Rectal smooth muscle tissue (tissue), 1 donor: ENCODE results near the gene XYLT2.

Experiments
- H3K27ac ChIP-seq: one replicate; pipeline ENCODE4 v1.7.0; 2013; ENCODE audit warnings: low read depth, low read length, inconsistent platforms
- H3K27me3 ChIP-seq: one replicate; pipeline ENCODE4 v1.7.0; 2013; ENCODE audit warnings: low read length; ENCODE audit not compliant: control insufficient read depth, insufficient read depth
- H3K36me3 ChIP-seq: one replicate; pipeline ENCODE4 v1.7.0; 2013; ENCODE audit warnings: low read length; ENCODE audit not compliant: control insufficient read depth, insufficient read depth
- H3K4me1 ChIP-seq: one replicate; pipeline ENCODE4 v1.7.0; 2013; ENCODE audit warnings: low read length; ENCODE audit not compliant: control insufficient read depth, insufficient read depth
- H3K4me3 ChIP-seq: one replicate; pipeline ENCODE4 v1.7.0; 2013; ENCODE audit warnings: low read length
- H3K9ac ChIP-seq: one replicate; pipeline ENCODE4 v1.7.0; 2013; ENCODE audit warnings: low read length

XYLT2 gene

GRCh38 chr17:50346313-50347116 is 589 bp downstream of the XYLT2 start:
- H3K27ac ChIP-seq: peak overlapping the region; percentile 30
- H3K4me1 ChIP-seq: peaks cover 13% of the 10 kb centered on the region
- peak overlapping the region; percentile 67 for H3K4me3 ChIP-seq
- H3K9ac ChIP-seq: peak overlapping the region; percentile 69
- H3K27me3 ChIP-seq: no peaks in the 10 kb centered on the region
- H3K36me3 ChIP-seq: no peaks in the 10 kb centered on the region

GRCh38 chr17:50347117-50347893 is 1.4 kb downstream of the XYLT2 start:
- peak overlapping the region; percentile 12 for H3K9ac ChIP-seq
- H3K27me3 ChIP-seq: no peaks in the 10 kb centered on the region
- H3K4me3 ChIP-seq: peak overlapping the region; percentile 67
- no peaks in the 10 kb centered on the region for H3K36me3 ChIP-seq
- no peak overlapping the region for H3K27ac ChIP-seq
- peaks cover 13% of the 10 kb centered on the region for H3K4me1 ChIP-seq

- peaks cover 13% of the 10 kb centered on the region for H3K4me1 ChIP-seq
- H3K9ac ChIP-seq: no peak overlapping the region
- no peaks in the 10 kb centered on the region for H3K27me3 ChIP-seq
Observed at GRCh38 chr17:50347894-50348291, 2.0 kb downstream of the XYLT2 start.

GRCh38 chr17:50348522-50349242 is 2.8 kb downstream of the XYLT2 start:
- Histone ChIP-seq H3K27me3 (no peaks in the 10 kb centered on the region), H3K4me3 (no peak overlapping the region), H3K4me1 (peaks cover 13% of the 10 kb centered on the region), H3K36me3 (no peaks in the 10 kb centered on the region), H3K27ac (no peak overlapping the region), H3K9ac (no peak overlapping the region)

More at GRCh38 chr17:50347894-50348291, 2.0 kb downstream of the XYLT2 start:
- Histone ChIP-seq H3K4me3 (peak overlapping the region; percentile 67), H3K27ac (no peak overlapping the region), H3K36me3 (no peaks in the 10 kb centered on the region)

DNA sequence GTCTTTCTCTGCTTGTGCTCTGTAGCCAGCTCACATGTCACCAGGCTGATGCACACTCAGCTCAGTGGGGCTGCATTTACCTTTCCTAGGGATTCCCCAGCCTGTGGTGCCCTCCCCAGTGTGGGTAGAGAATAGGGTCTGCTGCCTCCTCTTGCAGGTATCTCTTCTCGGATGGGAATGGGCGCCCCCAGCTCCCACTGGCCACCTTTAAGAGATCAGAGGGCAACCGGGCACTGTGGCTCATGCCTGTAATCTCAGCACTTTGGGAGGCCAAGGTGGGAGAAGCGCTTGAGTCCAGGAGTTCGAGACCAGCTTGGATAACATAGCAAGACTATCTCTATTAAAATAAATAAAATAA is 3.3 kb downstream of the XYLT2 start:
- peaks cover 5% of the 10 kb centered on the region for H3K36me3 ChIP-seq
- H3K27me3 ChIP-seq: no peaks in the 10 kb centered on the region
- no peak overlapping the region for H3K9ac ChIP-seq
- H3K4me3 ChIP-seq: no peak overlapping the region
- no peak overlapping the region for H3K27ac ChIP-seq
- peaks cover 13% of the 10 kb centered on the region for H3K4me1 ChIP-seq

GRCh38 chr17:50350733-50351132 is 4.8 kb downstream of the XYLT2 start:
- H3K4me1 ChIP-seq: peaks cover 7% of the 10 kb centered on the region

DNA sequence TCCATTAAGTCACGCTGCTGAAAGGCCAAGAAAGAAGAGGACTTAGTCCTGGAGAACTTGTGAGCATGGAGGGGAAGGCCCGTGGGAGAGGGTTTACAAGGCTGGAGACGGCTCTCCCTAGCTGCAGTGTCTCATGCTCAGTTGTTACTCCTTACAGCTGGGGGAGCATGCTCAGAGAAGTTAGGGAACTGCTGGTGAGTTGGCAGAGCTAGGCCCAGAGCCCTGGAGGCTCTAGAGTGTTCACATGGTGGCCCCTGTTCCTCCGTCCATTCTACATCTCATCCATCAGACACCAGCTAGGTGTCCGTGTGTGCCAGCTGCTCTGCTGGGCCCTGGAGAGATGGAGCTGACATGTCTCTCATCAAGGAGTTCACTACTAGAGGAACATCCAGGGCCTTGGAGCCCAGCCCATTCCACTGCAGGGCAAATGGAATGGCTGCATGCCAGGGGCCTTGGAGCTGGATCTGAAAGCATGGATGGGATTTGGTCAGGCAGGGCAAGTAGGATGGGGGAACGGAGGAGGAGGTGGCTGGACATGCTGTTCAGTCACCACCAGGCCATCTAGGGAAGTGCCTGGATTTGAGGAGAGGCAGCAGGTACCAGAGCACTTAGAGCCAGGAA is 6.3 kb downstream of the XYLT2 start:
- no peak overlapping the region for H3K9ac ChIP-seq
- H3K27ac ChIP-seq: no peak overlapping the region
- H3K27me3 ChIP-seq: no peaks in the 10 kb centered on the region
- H3K36me3 ChIP-seq: peaks cover 17% of the 10 kb centered on the region
- no peak overlapping the region for H3K4me3 ChIP-seq
- peaks cover 5% of the 10 kb centered on the region for H3K4me1 ChIP-seq

More at GRCh38 chr17:50350733-50351132, 4.8 kb downstream of the XYLT2 start:
- Histone ChIP-seq H3K27ac (no peak overlapping the region), H3K9ac (no peak overlapping the region), H3K4me3 (no peak overlapping the region), H3K27me3 (no peaks in the 10 kb centered on the region), H3K36me3 (peaks cover 11% of the 10 kb centered on the region)

GRCh38 chr17:50352693-50353599 is 7.0 kb downstream of the XYLT2 start:
- H3K27ac ChIP-seq: no peak overlapping the region
- no peak overlapping the region for H3K9ac ChIP-seq
- H3K4me3 ChIP-seq: no peak overlapping the region
- H3K4me1 ChIP-seq: no peaks in the 10 kb centered on the region
- no peaks in the 10 kb centered on the region for H3K27me3 ChIP-seq
- peaks cover 18% of the 10 kb centered on the region for H3K36me3 ChIP-seq

- H3K36me3 ChIP-seq: peaks cover 18% of the 10 kb centered on the region
- H3K4me1 ChIP-seq: no peaks in the 10 kb centered on the region
- no peaks in the 10 kb centered on the region for H3K27me3 ChIP-seq
- no peak overlapping the region for H3K9ac ChIP-seq
- H3K4me3 ChIP-seq: no peak overlapping the region
- no peak overlapping the region for H3K27ac ChIP-seq
Observed at GRCh38 chr17:50353600-50354195, 7.8 kb downstream of the XYLT2 start.

DNA sequence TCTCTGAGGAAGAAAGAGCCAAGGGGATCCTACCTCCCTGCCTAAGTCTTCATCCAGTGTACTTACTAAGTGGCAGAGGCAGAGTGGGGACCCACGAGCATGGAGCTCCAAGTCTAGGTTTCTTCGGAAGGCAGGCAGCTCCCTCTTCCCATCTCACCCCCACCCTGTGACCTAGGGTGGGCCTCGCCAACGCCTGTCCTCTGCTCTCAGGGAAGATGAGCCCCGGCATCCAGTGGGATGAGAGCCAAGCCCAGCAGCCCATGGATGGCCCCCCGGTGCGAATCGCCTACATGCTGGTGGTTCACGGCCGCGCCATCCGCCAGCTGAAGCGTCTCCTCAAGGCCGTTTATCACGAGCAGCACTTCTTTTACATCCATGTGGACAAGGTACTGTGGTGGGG is 8.3 kb downstream of the XYLT2 start:
- Histone ChIP-seq H3K4me1 (no peaks in the 10 kb centered on the region), H3K9ac (no peak overlapping the region), H3K36me3 (peaks cover 23% of the 10 kb centered on the region), H3K4me3 (no peak overlapping the region), H3K27ac (no peak overlapping the region), H3K27me3 (no peaks in the 10 kb centered on the region)

- H3K4me3 ChIP-seq: no peak overlapping the region
- no peak overlapping the region for H3K27ac ChIP-seq
- no peaks in the 10 kb centered on the region for H3K4me1 ChIP-seq
- no peak overlapping the region for H3K9ac ChIP-seq
- H3K36me3 ChIP-seq: peaks cover 27% of the 10 kb centered on the region
- H3K27me3 ChIP-seq: no peaks in the 10 kb centered on the region
Observed at GRCh38 chr17:50354776-50355175, 8.8 kb downstream of the XYLT2 start.
